Endothelial cell of umbilical vein (primary cell): ENCODE data around the gene FMNL2.

ENCODE experiments used
- CTCF ChIP-seq, 2 donors: IDR thresholded peaks; 1 replicate in 1 of 2; 2 replicates in 1 of 2; pipeline ENCODE4 v1.5.1; 2011; ENCODE audit warnings: low read length in 2 of 2, mild to moderate bottlenecking in 2 of 2, moderate library complexity in 2 of 2, control low read depth in 1 of 2, inconsistent platforms in 1 of 2, low read depth in 1 of 2; ENCODE audit not compliant: insufficient read depth in 1 of 2; ENCODE audit errors: extremely low read depth in 1 of 2
- EZH2 ChIP-seq: IDR thresholded peaks from 2 replicates; pipeline ENCODE4 v1.6.1; 2012; ENCODE audit warnings: borderline replicate concordance, low read depth, mild to moderate bottlenecking, moderate library complexity, low read length, inconsistent platforms; ENCODE audit not compliant: severe bottlenecking
- FOS ChIP-seq: IDR thresholded peaks from 2 replicates; pipeline ENCODE4 v1.6.1; 2011; ENCODE audit warnings: mild to moderate bottlenecking, low read length, moderate library complexity, borderline replicate concordance; ENCODE audit not compliant: insufficient read depth
- POLR2A ChIP-seq: IDR thresholded peaks from 2 replicates; pipeline ENCODE4 v1.6.1; 2012; ENCODE audit warnings: low read depth, mild to moderate bottlenecking, control low read depth, low read length
- POLR2AphosphoS5 ChIP-seq: IDR thresholded peaks from 2 replicates; pipeline ENCODE4 v1.6.1; 2012; ENCODE audit warnings: low read depth, mild to moderate bottlenecking, control low read depth, low read length, moderate library complexity; ENCODE audit not compliant: insufficient read depth

- no peak for TF ChIP-seq CTCF (IDR thresholded peaks at IDR 0.05; ENCODE audit: extremely low read depth in 1 of 2, insufficient read depth in 1 of 2, low read depth in 1 of 2, low read length in 2 of 2)
- no peak for TF ChIP-seq EZH2
- TF ChIP-seq POLR2A = no peak
- no peak for TF ChIP-seq POLR2AphosphoS5
- no peak for TF ChIP-seq FOS
These were observed 29.0 kb downstream of the FMNL2 start for GRCh38 chr2:152363936-152364335.
